ENCODE data around the gene HSPA1A. TPM values are rescaled to one million over a fixed set of nuclear protein-coding genes. Genes with fewer than 3 reads are reported as not detected.

The HSPA1A gene
- total and polyA plus RNA-seq, 2 donors (not counting 1 experiment from before 2014, with no cell fraction given) = 66.3 to 70.0 TPM

DNA sequence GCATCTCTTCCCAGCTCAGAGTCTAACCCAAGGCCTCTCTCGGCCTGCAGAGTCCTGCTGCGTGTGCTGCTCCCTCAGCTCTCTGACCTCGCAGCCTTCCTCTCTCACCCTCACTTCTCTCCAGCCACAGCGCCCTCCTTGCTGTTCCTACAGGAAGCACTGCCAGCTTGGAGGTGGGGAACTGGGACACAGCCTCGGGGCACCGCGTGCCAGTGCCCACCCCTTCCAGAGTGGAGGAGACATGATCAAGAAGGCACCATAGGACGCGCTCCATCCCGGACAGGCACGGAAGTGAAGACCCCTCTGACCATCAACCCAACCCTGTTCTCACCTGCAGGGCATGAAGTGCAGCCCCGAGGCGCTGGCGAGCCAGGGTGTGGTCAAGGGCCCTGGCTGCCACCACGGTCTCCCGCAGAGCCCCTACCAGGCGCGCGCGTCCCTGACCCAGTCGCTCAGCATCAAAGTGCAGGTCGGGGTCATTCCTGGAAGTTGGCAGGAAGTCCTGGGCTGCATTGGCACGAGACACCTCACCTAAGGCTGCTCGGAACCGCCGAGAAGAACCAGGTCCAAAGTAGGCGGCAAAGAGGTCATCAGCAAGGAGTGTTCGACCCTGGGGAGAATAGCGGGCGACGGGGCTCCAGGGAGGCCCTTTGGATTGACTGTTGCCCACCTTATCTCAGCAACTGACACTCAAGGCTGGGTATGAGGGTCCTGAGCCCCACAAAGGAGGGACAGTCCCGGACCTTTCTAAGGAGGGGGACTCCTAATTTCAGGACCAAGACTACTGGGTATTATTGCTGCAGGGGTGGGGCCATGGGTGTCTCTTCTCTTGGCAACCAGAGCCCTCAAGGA is 39.5 kb upstream of the HSPA1A start:
- H3K36me3 ChIP-seq (ENCODE audit: control insufficient read depth, insufficient read depth, low read length) = peaks cover 8% of the 10 kb centered on the region
- TF ChIP-seq EZH2 (IDR thresholded peaks at IDR 0.05; ENCODE audit: low read length, missing control alignments) = no peak
- DNase-seq (ENCODE audit: low read depth in 2 of 2) = no peak
- H3K4me1 ChIP-seq (ENCODE audit: control insufficient read depth, extremely low read depth, insufficient read depth, low read length) = peaks cover 7% of the 10 kb centered on the region
- H3K27ac ChIP-seq (ENCODE audit: insufficient read depth, low read length) = no peak overlapping the region
- H2AFZ ChIP-seq (ENCODE audit: low read length) = no peak overlapping the region
- no peaks in the 10 kb centered on the region for H3K79me2 ChIP-seq (ENCODE audit: control insufficient read depth, insufficient read depth, low read length)
- no peaks in the 10 kb centered on the region for H3K9me3 ChIP-seq (ENCODE audit: control insufficient read depth, insufficient read depth, low read depth, low read length)
- H3K9ac ChIP-seq (ENCODE audit: insufficient read depth, low read length) = no peak overlapping the region
- H3K4me3 ChIP-seq (replicated peaks in 1 of 4; ENCODE audit: control extremely low read depth in 1 of 4, insufficient read depth in 1 of 4, low read depth in 3 of 4, low read length in 4 of 4) = no peak overlapping the region
- H3K27me3 ChIP-seq (ENCODE audit: control insufficient read depth, insufficient read depth, low read length) = no peaks in the 10 kb centered on the region
- no peak overlapping the region for H3K4me2 ChIP-seq (ENCODE audit: extremely low read depth, insufficient read depth, low read length)
- H4K20me1 ChIP-seq (ENCODE audit: control insufficient read depth, extremely low read depth, insufficient read depth, low read length) = no peaks in the 10 kb centered on the region

- Histone ChIP-seq H3K27me3 (ENCODE audit: control insufficient read depth, insufficient read depth, low read length) (no peaks in the 10 kb centered on the region), H3K9ac (ENCODE audit: insufficient read depth, low read length) (no peak overlapping the region), H3K4me1 (ENCODE audit: control insufficient read depth, extremely low read depth, insufficient read depth, low read length) (peaks cover 7% of the 10 kb centered on the region), H3K27ac (ENCODE audit: insufficient read depth, low read length) (peak overlapping the region; percentile 43), H4K20me1 (ENCODE audit: control insufficient read depth, extremely low read depth, insufficient read depth, low read length) (no peaks in the 10 kb centered on the region), H3K9me3 (ENCODE audit: control insufficient read depth, insufficient read depth, low read depth, low read length) (no peaks in the 10 kb centered on the region), H3K36me3 (ENCODE audit: control insufficient read depth, insufficient read depth, low read length) (peaks cover 8% of the 10 kb centered on the region), H2AFZ (ENCODE audit: low read length) (no peak overlapping the region), H3K4me2 (ENCODE audit: extremely low read depth, insufficient read depth, low read length) (no peak overlapping the region), H3K4me3 (replicated peaks in 1 of 4; ENCODE audit: control extremely low read depth in 1 of 4, insufficient read depth in 1 of 4, low read depth in 3 of 4, low read length in 4 of 4) (no peak overlapping the region), H3K79me2 (ENCODE audit: control insufficient read depth, insufficient read depth, low read length) (no peaks in the 10 kb centered on the region)
- no peak for DNase-seq (ENCODE audit: low read depth in 2 of 2)
- TF ChIP-seq, protein P1, sequence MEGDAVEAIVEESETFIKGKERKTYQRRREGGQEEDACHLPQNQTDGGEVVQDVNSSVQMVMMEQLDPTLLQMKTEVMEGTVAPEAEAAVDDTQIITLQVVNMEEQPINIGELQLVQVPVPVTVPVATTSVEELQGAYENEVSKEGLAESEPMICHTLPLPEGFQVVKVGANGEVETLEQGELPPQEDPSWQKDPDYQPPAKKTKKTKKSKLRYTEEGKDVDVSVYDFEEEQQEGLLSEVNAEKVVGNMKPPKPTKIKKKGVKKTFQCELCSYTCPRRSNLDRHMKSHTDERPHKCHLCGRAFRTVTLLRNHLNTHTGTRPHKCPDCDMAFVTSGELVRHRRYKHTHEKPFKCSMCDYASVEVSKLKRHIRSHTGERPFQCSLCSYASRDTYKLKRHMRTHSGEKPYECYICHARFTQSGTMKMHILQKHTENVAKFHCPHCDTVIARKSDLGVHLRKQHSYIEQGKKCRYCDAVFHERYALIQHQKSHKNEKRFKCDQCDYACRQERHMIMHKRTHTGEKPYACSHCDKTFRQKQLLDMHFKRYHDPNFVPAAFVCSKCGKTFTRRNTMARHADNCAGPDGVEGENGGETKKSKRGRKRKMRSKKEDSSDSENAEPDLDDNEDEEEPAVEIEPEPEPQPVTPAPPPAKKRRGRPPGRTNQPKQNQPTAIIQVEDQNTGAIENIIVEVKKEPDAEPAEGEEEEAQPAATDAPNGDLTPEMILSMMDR (conservative IDR thresholded peaks at IDR 0.05 in 1 of 2, IDR thresholded peaks at IDR 0.05 in 1 of 2; ENCODE audit: low read depth in 1 of 2, low read length in 2 of 2) = no peak
- TF ChIP-seq EZH2 (IDR thresholded peaks at IDR 0.05; ENCODE audit: low read length, missing control alignments) = no peak
These were observed 38.8 kb upstream of the HSPA1A start for GRCh38 chr6:31776485-31776988.

- peak within 1 kb of the TSS; percentile 44 for H3K4me2 ChIP-seq (ENCODE audit: extremely low read depth, insufficient read depth, low read length)
- peak; percentile 72 to 79 for DNase-seq (ENCODE audit: low read depth in 2 of 2)
- H3K27me3 ChIP-seq (ENCODE audit: control insufficient read depth, insufficient read depth, low read length) = no peaks in the 10 kb centered on the region
- H3K36me3 ChIP-seq (ENCODE audit: control insufficient read depth, insufficient read depth, low read length) = peaks cover 11% of the 10 kb centered on the region
- H3K79me2 ChIP-seq (ENCODE audit: control insufficient read depth, insufficient read depth, low read length) = no peaks in the 10 kb centered on the region
- no peak for TF ChIP-seq EZH2 (IDR thresholded peaks at IDR 0.05; ENCODE audit: low read length, missing control alignments)
- TF ChIP-seq, protein P1 (conservative IDR thresholded peaks at IDR 0.05 in 1 of 2, IDR thresholded peaks at IDR 0.05 in 1 of 2; ENCODE audit: low read depth in 1 of 2, low read length in 2 of 2) = no peak
- H4K20me1 ChIP-seq (ENCODE audit: control insufficient read depth, extremely low read depth, insufficient read depth, low read length) = no peaks in the 10 kb centered on the region
- H3K9ac ChIP-seq (ENCODE audit: insufficient read depth, low read length) = peak within 1 kb of the TSS; percentile 16
- H3K27ac ChIP-seq (ENCODE audit: insufficient read depth, low read length) = peak within 1 kb of the TSS; percentile 43
- H3K4me3 ChIP-seq (replicated peaks in 1 of 4; ENCODE audit: control extremely low read depth in 1 of 4, insufficient read depth in 1 of 4, low read depth in 3 of 4, low read length in 4 of 4) = no peak within 1 kb of the TSS
- no peaks in the 10 kb centered on the region for H3K9me3 ChIP-seq (ENCODE audit: control insufficient read depth, insufficient read depth, low read depth, low read length)
- H2AFZ ChIP-seq (ENCODE audit: low read length) = no peak within 1 kb of the TSS
- peaks cover 7% of the 10 kb centered on the region for H3K4me1 ChIP-seq (ENCODE audit: control insufficient read depth, extremely low read depth, insufficient read depth, low read length)
These were observed 38.2 kb upstream of the HSPA1A start, which contains the start of gene VWA7 for GRCh38 chr6:31776989-31777666. Gene VWA7, minus strand, starts transcription at chr6:31777328. Its CDS starts 549 bp downstream, at chr6:31776779.
